GM12872 (cell line): ENCODE results near the gene ITGB6.

Experiments
- CTCF ChIP-seq: IDR thresholded peaks from 3 replicates; pipeline ENCODE4 v1.5.1; 2011; ENCODE audit warnings: low read depth, mild to moderate bottlenecking, low read length, moderate library complexity; ENCODE audit not compliant: insufficient read depth

The ITGB6 gene

GRCh38 chr2:160141419-160141818, 58.7 kb downstream of the ITGB6 start:
- TF ChIP-seq CTCF: no peak

GRCh38 chr2:160140471-160140870, 59.6 kb downstream of the ITGB6 start:
- TF ChIP-seq CTCF: no peak

- no peak for TF ChIP-seq CTCF
Measured at GRCh38 chr2:160139991-160140390, 60.1 kb downstream of the ITGB6 start.

GRCh38 chr2:160139350-160139749, 60.7 kb downstream of the ITGB6 start:
- TF ChIP-seq CTCF: no peak

GRCh38 chr2:160138406-160138805, 61.7 kb downstream of the ITGB6 start:
- TF ChIP-seq CTCF: no peak

- TF ChIP-seq CTCF: no peak
Measured at GRCh38 chr2:160137464-160137863, 62.6 kb downstream of the ITGB6 start.

- no peak for TF ChIP-seq CTCF
Measured at GRCh38 chr2:160132761-160133160, 67.3 kb downstream of the ITGB6 start.

- no peak for TF ChIP-seq CTCF
Measured at GRCh38 chr2:160126756-160127155, 73.3 kb downstream of the ITGB6 start.
